Mammary epithelial cell (primary cell): ENCODE results near the gene PRKN.

Experiments used
- EZH2 ChIP-seq: IDR thresholded peaks from 2 replicates; pipeline ENCODE4 v1.6.1; 2012; ENCODE audit warnings: low read length, inconsistent platforms, borderline replicate concordance
- TF ChIP-seq, protein P1 (sequence below), 2 donors: IDR thresholded peaks in 1 of 2; conservative IDR thresholded peaks in 1 of 2; 2 replicates each; pipeline ENCODE4 v1.5.1; 2011 to 2012; ENCODE audit warnings: inconsistent platforms in 2 of 2, low read length in 2 of 2, mild to moderate bottlenecking in 2 of 2, control low read depth in 1 of 2, low read depth in 1 of 2; ENCODE audit not compliant: insufficient read depth in 1 of 2; ENCODE audit errors: extremely low read depth in 1 of 2

DNA sequence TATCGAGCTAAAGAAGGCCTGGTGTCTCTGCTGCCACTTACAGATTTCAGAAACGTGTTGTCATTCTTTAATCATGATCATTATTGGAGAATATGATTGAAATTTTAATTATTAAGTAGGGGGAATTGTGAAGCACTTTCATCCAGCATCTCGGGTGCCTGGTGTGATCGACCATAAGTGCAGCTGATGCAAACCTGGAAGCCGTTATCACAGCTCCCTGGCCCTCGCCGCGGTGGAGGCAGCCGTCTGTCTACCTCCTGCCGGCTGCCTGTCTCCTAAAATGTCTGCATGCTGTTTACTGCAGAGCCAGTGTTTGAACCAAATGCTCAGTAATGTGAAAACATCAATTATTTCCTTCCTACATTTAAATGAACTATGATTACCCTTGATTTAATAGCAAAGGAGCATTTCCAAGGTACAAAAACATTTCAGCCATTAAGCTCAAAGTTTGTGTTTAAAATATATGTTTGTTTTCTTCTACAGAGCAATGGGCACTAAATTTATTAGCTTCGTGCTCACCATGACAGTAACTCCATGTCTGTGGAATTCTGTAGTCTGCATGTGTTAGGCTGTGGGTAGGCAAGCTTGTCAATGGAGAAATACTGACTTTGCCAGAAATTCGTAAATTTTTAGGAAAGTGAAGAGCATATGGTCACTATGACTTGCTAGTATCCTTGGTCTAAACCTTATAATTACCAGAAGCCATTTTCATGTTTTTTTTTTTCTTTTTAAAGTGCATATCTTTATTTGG lies 1269.2 kb downstream of the PRKN start:
- TF ChIP-seq, protein P1, sequence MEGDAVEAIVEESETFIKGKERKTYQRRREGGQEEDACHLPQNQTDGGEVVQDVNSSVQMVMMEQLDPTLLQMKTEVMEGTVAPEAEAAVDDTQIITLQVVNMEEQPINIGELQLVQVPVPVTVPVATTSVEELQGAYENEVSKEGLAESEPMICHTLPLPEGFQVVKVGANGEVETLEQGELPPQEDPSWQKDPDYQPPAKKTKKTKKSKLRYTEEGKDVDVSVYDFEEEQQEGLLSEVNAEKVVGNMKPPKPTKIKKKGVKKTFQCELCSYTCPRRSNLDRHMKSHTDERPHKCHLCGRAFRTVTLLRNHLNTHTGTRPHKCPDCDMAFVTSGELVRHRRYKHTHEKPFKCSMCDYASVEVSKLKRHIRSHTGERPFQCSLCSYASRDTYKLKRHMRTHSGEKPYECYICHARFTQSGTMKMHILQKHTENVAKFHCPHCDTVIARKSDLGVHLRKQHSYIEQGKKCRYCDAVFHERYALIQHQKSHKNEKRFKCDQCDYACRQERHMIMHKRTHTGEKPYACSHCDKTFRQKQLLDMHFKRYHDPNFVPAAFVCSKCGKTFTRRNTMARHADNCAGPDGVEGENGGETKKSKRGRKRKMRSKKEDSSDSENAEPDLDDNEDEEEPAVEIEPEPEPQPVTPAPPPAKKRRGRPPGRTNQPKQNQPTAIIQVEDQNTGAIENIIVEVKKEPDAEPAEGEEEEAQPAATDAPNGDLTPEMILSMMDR (conservative IDR thresholded peaks at IDR 0.05 in 1 of 2, IDR thresholded peaks at IDR 0.05 in 1 of 2; ENCODE audit: extremely low read depth in 1 of 2, insufficient read depth in 1 of 2, low read depth in 1 of 2, low read length in 2 of 2) = no peak
- TF ChIP-seq EZH2 = no peak
